B cell (primary cell): ENCODE measurements around the gene PGBD4.

Source experiments
- EZH2 ChIP-seq: IDR thresholded peaks from 2 replicates; pipeline ENCODE4 v1.6.1; 2012; ENCODE audit warnings: borderline replicate concordance, low read depth, mild to moderate bottlenecking, moderate library complexity, low read length; ENCODE audit not compliant: insufficient read depth, poor library complexity, severe bottlenecking
- TF ChIP-seq, protein P1 (sequence below): fragments of 200-600 bp; IDR thresholded peaks from one replicate; pipeline ENCODE4 v1.8.0; 2022; ENCODE audit warnings: antibody characterized with exemption, mild to moderate bottlenecking

DNA sequence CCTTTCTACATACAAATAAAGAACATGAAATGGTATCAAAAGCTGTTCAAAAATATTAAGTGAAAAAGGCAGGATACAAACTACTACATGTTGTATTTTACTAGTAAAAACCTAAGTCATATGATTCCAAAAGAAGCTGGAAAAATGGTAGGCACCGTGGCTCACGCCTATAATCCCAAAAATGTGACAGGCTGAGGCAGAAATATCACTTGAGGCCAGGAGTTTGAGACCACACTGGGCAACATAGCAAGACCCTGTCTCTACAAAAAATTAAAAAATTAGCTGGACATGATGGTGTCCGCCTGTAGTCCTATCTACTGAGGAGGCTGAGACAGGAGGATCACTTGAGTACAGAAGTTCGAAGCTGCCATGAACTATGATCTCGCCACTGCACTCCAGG lies 2.0 kb upstream of the PGBD4 start:
- TF ChIP-seq, protein P1, sequence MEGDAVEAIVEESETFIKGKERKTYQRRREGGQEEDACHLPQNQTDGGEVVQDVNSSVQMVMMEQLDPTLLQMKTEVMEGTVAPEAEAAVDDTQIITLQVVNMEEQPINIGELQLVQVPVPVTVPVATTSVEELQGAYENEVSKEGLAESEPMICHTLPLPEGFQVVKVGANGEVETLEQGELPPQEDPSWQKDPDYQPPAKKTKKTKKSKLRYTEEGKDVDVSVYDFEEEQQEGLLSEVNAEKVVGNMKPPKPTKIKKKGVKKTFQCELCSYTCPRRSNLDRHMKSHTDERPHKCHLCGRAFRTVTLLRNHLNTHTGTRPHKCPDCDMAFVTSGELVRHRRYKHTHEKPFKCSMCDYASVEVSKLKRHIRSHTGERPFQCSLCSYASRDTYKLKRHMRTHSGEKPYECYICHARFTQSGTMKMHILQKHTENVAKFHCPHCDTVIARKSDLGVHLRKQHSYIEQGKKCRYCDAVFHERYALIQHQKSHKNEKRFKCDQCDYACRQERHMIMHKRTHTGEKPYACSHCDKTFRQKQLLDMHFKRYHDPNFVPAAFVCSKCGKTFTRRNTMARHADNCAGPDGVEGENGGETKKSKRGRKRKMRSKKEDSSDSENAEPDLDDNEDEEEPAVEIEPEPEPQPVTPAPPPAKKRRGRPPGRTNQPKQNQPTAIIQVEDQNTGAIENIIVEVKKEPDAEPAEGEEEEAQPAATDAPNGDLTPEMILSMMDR = no peak
- TF ChIP-seq EZH2 = no peak
